GM23338 (cell line): ENCODE measurements around the gene TOMM40. TPM values are rescaled to one million over a fixed set of nuclear protein-coding genes. Genes with fewer than 3 reads are reported as not detected.

Experiments
- ATAC-seq: fragments of 200-7000 bp; cut with Tn5 transposase; 3 replicates; pipeline ENCODE4 v1.9.1; 2020
- DNase-seq: peaks from one replicate; pipeline ENCODE4 v3.0.0-alpha.2; 2015; ENCODE audit warnings: low spot score
- H2AFZ ChIP-seq: fragments of 200-600 bp; sonication (generic); 2 replicates; pipeline ENCODE4 v1.8.0; 2016; ENCODE audit warnings: antibody characterized with exemption, mild to moderate bottlenecking, moderate library complexity
- H3F3A ChIP-seq: fragments of 200-600 bp; sonication (generic); replicated peaks from 2 replicates; pipeline ENCODE4 v1.8.0; 2017; ENCODE audit warnings: antibody characterized with exemption, mixed run types, low read depth
- H3K27ac ChIP-seq: fragments of 200-600 bp; sonication (generic); 2 replicates; pipeline ENCODE4 v1.6.1; 2016; ENCODE audit warnings: low read depth
- H3K27me3 ChIP-seq: fragments of 200-600 bp; sonication (generic); 2 replicates; pipeline ENCODE4 v1.8.0; 2016; ENCODE audit warnings: mild to moderate bottlenecking, mixed run types, moderate library complexity; ENCODE audit not compliant: insufficient read depth
- H3K36me3 ChIP-seq: fragments of 200-600 bp; sonication (generic); 2 replicates; pipeline ENCODE4 v1.8.0; 2016; ENCODE audit warnings: mild to moderate bottlenecking; ENCODE audit not compliant: insufficient read depth
- H3K4me1 ChIP-seq: fragments of 200-600 bp; sonication (generic); 2 replicates; pipeline ENCODE4 v1.8.0; 2016; ENCODE audit warnings: mild to moderate bottlenecking, moderate library complexity; ENCODE audit not compliant: insufficient read depth
- H3K4me2 ChIP-seq: fragments of 200-600 bp; sonication (generic); 2 replicates; pipeline ENCODE4 v1.7.1; 2017; ENCODE audit warnings: mixed run types
- H3K4me3 ChIP-seq: fragments of 200-600 bp; sonication (generic); 2 replicates; pipeline ENCODE4 v1.6.1; 2016; ENCODE audit warnings: mixed run types
- H3K79me2 ChIP-seq: fragments of 200-600 bp; sonication (generic); replicated peaks from 2 replicates; pipeline ENCODE4 v1.8.0; 2017; ENCODE audit warnings: mild to moderate bottlenecking; ENCODE audit not compliant: insufficient read depth
- H3K9me2 ChIP-seq: fragments of 200-600 bp; sonication (generic); 2 replicates; pipeline ENCODE4 v1.8.0; 2017; ENCODE audit not compliant: insufficient read depth
- H4K20me1 ChIP-seq: fragments of 200-600 bp; sonication (generic); replicated peaks from 2 replicates; pipeline ENCODE4 v1.8.0; 2017; ENCODE audit warnings: mild to moderate bottlenecking; ENCODE audit not compliant: insufficient read depth
- H3K27ac Mint-ChIP-seq: 2 replicates; pipeline ENCODE4 v1.8.0; 2020; ENCODE audit warnings: inconsistent platforms, mild to moderate bottlenecking, moderate library complexity, mixed read lengths
- H3K27me3 Mint-ChIP-seq: 3 replicates; pipeline ENCODE4 v1.8.0; 2022; ENCODE audit warnings: low read depth, mild to moderate bottlenecking, moderate library complexity, mixed read lengths, inconsistent platforms; ENCODE audit not compliant: insufficient read depth, poor library complexity
- H3K36me3 Mint-ChIP-seq: 3 replicates; pipeline ENCODE4 v1.8.0; 2021; ENCODE audit warnings: low read depth, mild to moderate bottlenecking, inconsistent platforms, moderate library complexity, mixed read lengths
- H3K4me1 Mint-ChIP-seq: 3 replicates; pipeline ENCODE4 v1.8.0; 2020; ENCODE audit warnings: mild to moderate bottlenecking, inconsistent platforms, mixed read lengths
- H3K4me3 Mint-ChIP-seq: 3 replicates; pipeline ENCODE4 v1.8.0; 2021; ENCODE audit warnings: moderate library complexity, mild to moderate bottlenecking, inconsistent platforms, mixed read lengths
- H3K9me3 Mint-ChIP-seq: 3 replicates; pipeline ENCODE4 v1.8.0; 2020; ENCODE audit warnings: moderate library complexity, mild to moderate bottlenecking, inconsistent platforms, mixed read lengths
- POLR2AphosphoS5 ChIP-seq: IDR thresholded peaks from 2 replicates; pipeline ENCODE4 v1.6.1; 2016; ENCODE audit warnings: antibody characterized with exemption, low read depth
- STAT1 ChIP-seq: IDR thresholded peaks from one replicate; pipeline ENCODE4 v1.6.1; 2016; ENCODE audit warnings: antibody characterized with exemption; ENCODE audit not compliant: unreplicated experiment
- ZNF114 ChIP-seq: fragments of 250-450 bp; sonication (Bioruptor Pico); IDR thresholded peaks from 2 replicates; pipeline ENCODE4 v1.5.0; 2020; ENCODE audit warnings: mild to moderate bottlenecking, moderate library complexity
- polyA plus RNA-seq: library from polyadenylated mRNA; unstranded; fragments of >200 nt; fragmentation: Nextera tagmentation; extraction: Ambion mirVana; gene quantifications from 2 replicates; pipeline ENCODE4 v1.2.1, GENCODE V29; 2016
- total RNA-seq: library from RNA; depleted of rRNA; stranded (reverse); fragments of >200 nt; shearing (Covaris generic); gene quantifications from 2 replicates; pipeline ENCODE4 v1.2.3, GENCODE V29; 2014
- TF ChIP-seq, protein P1 (sequence below): fragments of 250-450 bp; sonication (Bioruptor Pico); IDR thresholded peaks from 2 replicates; pipeline ENCODE4 v1.5.0; 2020; ENCODE audit warnings: mild to moderate bottlenecking, moderate library complexity
- TF ChIP-seq, protein P2 (sequence below): IDR thresholded peaks from 2 replicates; pipeline ENCODE4 v1.6.1; 2016; ENCODE audit warnings: antibody characterized with exemption
- TF ChIP-seq, protein P3 (sequence below): IDR thresholded peaks from one replicate; pipeline ENCODE4 v1.6.1; 2018; ENCODE audit warnings: antibody characterized with exemption; ENCODE audit not compliant: unreplicated experiment

The TOMM40 gene
- total and polyA plus RNA-seq, 2 experiments from 2014 or later, result 142 to 273 TPM

DNA sequence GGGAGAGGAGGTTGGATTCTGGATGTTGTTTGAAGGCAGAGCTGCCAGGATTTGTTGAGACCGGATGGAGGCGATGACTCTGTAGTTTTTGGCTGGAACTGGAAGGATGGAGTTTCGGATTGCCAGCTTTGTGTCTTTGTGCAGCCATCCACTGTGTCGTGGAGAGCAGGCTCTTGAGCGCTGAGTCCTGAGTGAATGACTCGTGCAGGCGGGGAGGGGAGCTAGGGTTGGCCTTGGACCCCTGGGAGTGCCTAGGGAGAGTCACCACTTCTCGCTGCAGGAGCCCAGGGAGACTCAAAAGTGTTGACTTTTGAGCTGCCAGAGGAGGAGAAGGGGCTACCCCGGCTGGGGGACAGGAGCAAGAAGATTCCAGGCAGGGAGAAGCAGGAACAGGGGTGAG, 3.9 kb downstream of the TOMM40 start:
- Mint-ChIP-seq H3K27ac (no peak overlapping the region), H3K27me3 (peaks cover 21% of the 10 kb centered on the region), H3K9me3 (peaks cover 3% of the 10 kb centered on the region; the same call in 2 of the 3 replicates), H3K4me3 (no peak overlapping the region; the same call in 2 of the 3 replicates), H3K4me1 (peaks cover 20% of the 10 kb centered on the region), H3K36me3 (peaks cover 85% of the 10 kb centered on the region)
- peaks cover 9% of the 10 kb centered on the region; the same call in 1 of the 2 replicates for H3K4me1 ChIP-seq
- DNase-seq, result no peak
- no peak overlapping the region for H3K27ac ChIP-seq
- no peak overlapping the region for H2AFZ ChIP-seq
- H3K9me2 ChIP-seq, result no peaks in the 10 kb centered on the region
- H4K20me1 ChIP-seq, result peaks cover 46% of the 10 kb centered on the region
- no peak overlapping the region for H3K4me2 ChIP-seq
- ATAC-seq, result no peak
- H3K4me3 ChIP-seq, result no peak overlapping the region
- no peak for TF ChIP-seq POLR2AphosphoS5
- TF ChIP-seq, protein P1, sequence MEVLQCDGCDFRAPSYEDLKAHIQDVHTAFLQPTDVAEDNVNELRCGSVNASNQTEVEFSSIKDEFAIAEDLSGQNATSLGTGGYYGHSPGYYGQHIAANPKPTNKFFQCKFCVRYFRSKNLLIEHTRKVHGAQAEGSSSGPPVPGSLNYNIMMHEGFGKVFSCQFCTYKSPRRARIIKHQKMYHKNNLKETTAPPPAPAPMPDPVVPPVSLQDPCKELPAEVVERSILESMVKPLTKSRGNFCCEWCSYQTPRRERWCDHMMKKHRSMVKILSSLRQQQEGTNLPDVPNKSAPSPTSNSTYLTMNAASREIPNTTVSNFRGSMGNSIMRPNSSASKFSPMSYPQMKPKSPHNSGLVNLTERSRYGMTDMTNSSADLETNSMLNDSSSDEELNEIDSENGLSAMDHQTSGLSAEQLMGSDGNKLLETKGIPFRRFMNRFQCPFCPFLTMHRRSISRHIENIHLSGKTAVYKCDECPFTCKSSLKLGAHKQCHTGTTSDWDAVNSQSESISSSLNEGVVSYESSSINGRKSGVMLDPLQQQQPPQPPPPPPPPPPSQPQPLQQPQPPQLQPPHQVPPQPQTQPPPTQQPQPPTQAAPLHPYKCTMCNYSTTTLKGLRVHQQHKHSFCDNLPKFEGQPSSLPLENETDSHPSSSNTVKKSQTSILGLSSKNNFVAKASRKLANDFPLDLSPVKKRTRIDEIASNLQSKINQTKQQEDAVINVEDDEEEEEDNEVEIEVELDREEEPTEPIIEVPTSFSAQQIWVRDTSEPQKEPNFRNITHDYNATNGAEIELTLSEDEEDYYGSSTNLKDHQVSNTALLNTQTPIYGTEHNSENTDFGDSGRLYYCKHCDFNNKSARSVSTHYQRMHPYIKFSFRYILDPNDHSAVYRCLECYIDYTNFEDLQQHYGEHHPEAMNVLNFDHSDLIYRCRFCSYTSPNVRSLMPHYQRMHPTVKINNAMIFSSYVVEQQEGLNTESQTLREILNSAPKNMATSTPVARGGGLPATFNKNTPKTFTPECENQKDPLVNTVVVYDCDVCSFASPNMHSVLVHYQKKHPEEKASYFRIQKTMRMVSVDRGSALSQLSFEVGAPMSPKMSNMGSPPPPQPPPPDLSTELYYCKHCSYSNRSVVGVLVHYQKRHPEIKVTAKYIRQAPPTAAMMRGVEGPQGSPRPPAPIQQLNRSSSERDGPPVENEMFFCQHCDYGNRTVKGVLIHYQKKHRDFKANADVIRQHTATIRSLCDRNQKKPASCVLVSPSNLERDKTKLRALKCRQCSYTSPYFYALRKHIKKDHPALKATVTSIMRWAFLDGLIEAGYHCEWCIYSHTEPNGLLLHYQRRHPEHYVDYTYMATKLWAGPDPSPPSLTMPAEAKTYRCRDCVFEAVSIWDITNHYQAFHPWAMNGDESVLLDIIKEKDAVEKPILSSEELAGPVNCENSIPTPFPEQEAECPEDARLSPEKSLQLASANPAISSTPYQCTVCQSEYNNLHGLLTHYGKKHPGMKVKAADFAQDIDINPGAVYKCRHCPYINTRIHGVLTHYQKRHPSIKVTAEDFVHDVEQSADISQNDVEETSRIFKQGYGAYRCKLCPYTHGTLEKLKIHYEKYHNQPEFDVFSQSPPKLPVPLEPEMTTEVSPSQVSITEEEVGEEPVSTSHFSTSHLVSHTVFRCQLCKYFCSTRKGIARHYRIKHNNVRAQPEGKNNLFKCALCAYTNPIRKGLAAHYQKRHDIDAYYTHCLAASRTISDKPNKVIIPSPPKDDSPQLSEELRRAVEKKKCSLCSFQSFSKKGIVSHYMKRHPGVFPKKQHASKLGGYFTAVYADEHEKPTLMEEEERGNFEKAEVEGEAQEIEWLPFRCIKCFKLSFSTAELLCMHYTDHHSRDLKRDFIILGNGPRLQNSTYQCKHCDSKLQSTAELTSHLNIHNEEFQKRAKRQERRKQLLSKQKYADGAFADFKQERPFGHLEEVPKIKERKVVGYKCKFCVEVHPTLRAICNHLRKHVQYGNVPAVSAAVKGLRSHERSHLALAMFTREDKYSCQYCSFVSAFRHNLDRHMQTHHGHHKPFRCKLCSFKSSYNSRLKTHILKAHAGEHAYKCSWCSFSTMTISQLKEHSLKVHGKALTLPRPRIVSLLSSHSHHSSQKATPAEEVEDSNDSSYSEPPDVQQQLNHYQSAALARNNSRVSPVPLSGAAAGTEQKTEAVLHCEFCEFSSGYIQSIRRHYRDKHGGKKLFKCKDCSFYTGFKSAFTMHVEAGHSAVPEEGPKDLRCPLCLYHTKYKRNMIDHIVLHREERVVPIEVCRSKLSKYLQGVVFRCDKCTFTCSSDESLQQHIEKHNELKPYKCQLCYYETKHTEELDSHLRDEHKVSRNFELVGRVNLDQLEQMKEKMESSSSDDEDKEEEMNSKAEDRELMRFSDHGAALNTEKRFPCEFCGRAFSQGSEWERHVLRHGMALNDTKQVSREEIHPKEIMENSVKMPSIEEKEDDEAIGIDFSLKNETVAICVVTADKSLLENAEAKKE (CRISPR knock-in tag), result no peak
- TF ChIP-seq, protein P2, sequence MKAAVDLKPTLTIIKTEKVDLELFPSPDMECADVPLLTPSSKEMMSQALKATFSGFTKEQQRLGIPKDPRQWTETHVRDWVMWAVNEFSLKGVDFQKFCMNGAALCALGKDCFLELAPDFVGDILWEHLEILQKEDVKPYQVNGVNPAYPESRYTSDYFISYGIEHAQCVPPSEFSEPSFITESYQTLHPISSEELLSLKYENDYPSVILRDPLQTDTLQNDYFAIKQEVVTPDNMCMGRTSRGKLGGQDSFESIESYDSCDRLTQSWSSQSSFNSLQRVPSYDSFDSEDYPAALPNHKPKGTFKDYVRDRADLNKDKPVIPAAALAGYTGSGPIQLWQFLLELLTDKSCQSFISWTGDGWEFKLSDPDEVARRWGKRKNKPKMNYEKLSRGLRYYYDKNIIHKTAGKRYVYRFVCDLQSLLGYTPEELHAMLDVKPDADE, result no peak
- no peak for TF ChIP-seq STAT1
- TF ChIP-seq ZNF114 (CRISPR knock-in tag), result no peak
- TF ChIP-seq, protein P3, sequence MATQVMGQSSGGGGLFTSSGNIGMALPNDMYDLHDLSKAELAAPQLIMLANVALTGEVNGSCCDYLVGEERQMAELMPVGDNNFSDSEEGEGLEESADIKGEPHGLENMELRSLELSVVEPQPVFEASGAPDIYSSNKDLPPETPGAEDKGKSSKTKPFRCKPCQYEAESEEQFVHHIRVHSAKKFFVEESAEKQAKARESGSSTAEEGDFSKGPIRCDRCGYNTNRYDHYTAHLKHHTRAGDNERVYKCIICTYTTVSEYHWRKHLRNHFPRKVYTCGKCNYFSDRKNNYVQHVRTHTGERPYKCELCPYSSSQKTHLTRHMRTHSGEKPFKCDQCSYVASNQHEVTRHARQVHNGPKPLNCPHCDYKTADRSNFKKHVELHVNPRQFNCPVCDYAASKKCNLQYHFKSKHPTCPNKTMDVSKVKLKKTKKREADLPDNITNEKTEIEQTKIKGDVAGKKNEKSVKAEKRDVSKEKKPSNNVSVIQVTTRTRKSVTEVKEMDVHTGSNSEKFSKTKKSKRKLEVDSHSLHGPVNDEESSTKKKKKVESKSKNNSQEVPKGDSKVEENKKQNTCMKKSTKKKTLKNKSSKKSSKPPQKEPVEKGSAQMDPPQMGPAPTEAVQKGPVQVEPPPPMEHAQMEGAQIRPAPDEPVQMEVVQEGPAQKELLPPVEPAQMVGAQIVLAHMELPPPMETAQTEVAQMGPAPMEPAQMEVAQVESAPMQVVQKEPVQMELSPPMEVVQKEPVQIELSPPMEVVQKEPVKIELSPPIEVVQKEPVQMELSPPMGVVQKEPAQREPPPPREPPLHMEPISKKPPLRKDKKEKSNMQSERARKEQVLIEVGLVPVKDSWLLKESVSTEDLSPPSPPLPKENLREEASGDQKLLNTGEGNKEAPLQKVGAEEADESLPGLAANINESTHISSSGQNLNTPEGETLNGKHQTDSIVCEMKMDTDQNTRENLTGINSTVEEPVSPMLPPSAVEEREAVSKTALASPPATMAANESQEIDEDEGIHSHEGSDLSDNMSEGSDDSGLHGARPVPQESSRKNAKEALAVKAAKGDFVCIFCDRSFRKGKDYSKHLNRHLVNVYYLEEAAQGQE, result no peak
- H3K27me3 ChIP-seq, result no peaks in the 10 kb centered on the region
- H3K79me2 ChIP-seq, result peaks cover 48% of the 10 kb centered on the region
- H3K36me3 ChIP-seq, result peaks cover 46% of the 10 kb centered on the region
- H3F3A ChIP-seq, result peaks cover 26% of the 10 kb centered on the region
